Fibroblast of lung (primary cell): ENCODE data around the gene NLGN2. TPM values are rescaled to one million over a fixed set of nuclear protein-coding genes. Genes with fewer than 3 reads are reported as not detected.

Source experiments
- DNase-seq, 2 donors: peaks; one replicate each; pipeline versions ENCODE4 v3.0.0 to v3.0.0-alpha.2; 2010; ENCODE audit warnings: low read depth in 2 of 2
- H2AFZ ChIP-seq: 2 replicates; pipeline ENCODE4 v1.5.1; 2012; ENCODE audit warnings: low read length, control low read depth, inconsistent platforms
- H3K27ac ChIP-seq: 2 replicates; pipeline ENCODE4 v1.5.1; 2011; ENCODE audit warnings: low read length, control low read depth; ENCODE audit not compliant: insufficient read depth
- H3K27me3 ChIP-seq: 2 replicates; pipeline ENCODE4 v1.5.1; 2011; ENCODE audit warnings: mild to moderate bottlenecking, low read length; ENCODE audit not compliant: control insufficient read depth, insufficient read depth
- H3K36me3 ChIP-seq: 2 replicates; pipeline ENCODE4 v1.5.1; 2011; ENCODE audit warnings: low read length; ENCODE audit not compliant: control insufficient read depth, insufficient read depth
- H3K4me1 ChIP-seq: 2 replicates; pipeline ENCODE4 v1.5.1; 2011; ENCODE audit warnings: low read length; ENCODE audit not compliant: control insufficient read depth, insufficient read depth; ENCODE audit errors: extremely low read depth
- H3K4me2 ChIP-seq: 2 replicates; pipeline ENCODE4 v1.5.1; 2011; ENCODE audit warnings: low read length, control low read depth; ENCODE audit not compliant: insufficient read depth; ENCODE audit errors: extremely low read depth
- H3K4me3 ChIP-seq, 4 experiments: fragments of 200-600 bp in 1 of 4; sonication (generic) in 1 of 4; replicated peaks in 1 of 4; 2 replicates each; pipeline ENCODE4 v1.5.1; 2011 to 2016; ENCODE audit warnings: low read length in 4 of 4, low read depth in 3 of 4, mild to moderate bottlenecking in 3 of 4, control low read depth in 2 of 4, inconsistent platforms in 1 of 4, mixed read lengths in 1 of 4; ENCODE audit not compliant: insufficient read depth in 1 of 4; ENCODE audit errors: control extremely low read depth in 1 of 4
- H3K79me2 ChIP-seq: 2 replicates; pipeline ENCODE4 v1.5.1; 2012; ENCODE audit warnings: mild to moderate bottlenecking, low read length, inconsistent platforms; ENCODE audit not compliant: control insufficient read depth, insufficient read depth
- H3K9ac ChIP-seq: 2 replicates; pipeline ENCODE4 v1.5.1; 2011; ENCODE audit warnings: mild to moderate bottlenecking, low read length, control low read depth; ENCODE audit not compliant: insufficient read depth
- H3K9me3 ChIP-seq: 2 replicates; pipeline ENCODE4 v1.5.1; 2012; ENCODE audit warnings: low read depth, low read length; ENCODE audit not compliant: control insufficient read depth, insufficient read depth
- H4K20me1 ChIP-seq: 2 replicates; pipeline ENCODE4 v1.5.1; 2011; ENCODE audit warnings: low read length; ENCODE audit not compliant: control insufficient read depth, insufficient read depth; ENCODE audit errors: extremely low read depth
- EZH2 ChIP-seq: IDR thresholded peaks from 2 replicates; pipeline ENCODE4 v1.5.1; 2012; ENCODE audit warnings: low read length, control low read depth, mild to moderate bottlenecking; ENCODE audit errors: missing control alignments
- polyA plus RNA-seq, 2 donors: library from polyadenylated mRNA; depleted of rRNA in 1 of 2; stranded (reverse) in 1 of 2; unstranded in 1 of 2; fragments of >200 nt; gene quantifications; 2 replicates each; pipeline ENCODE4 v1.2.1, GENCODE V29; 2011 to 2012; ENCODE audit warnings: missing spikeins in 1 of 2
- total RNA-seq: library from RNA; depleted of rRNA; stranded (reverse); fragments of >200 nt; gene quantifications from 2 replicates; pipeline ENCODE4 v1.2.1, GENCODE V29; 2014
- TF ChIP-seq, protein P1 (sequence below), 2 donors: IDR thresholded peaks in 1 of 2; conservative IDR thresholded peaks in 1 of 2; 1 replicate in 1 of 2; 2 replicates in 1 of 2; pipeline ENCODE4 v1.5.1; 2011 to 2012; ENCODE audit warnings: low read length in 2 of 2, control low read depth in 1 of 2, inconsistent platforms in 1 of 2, low read depth in 1 of 2, mild to moderate bottlenecking in 1 of 2

Gene NLGN2
- total and polyA plus RNA-seq, 2 donors (not counting 1 experiment from before 2014, with no cell fraction given): 7.3 to 12.1 TPM

DNA sequence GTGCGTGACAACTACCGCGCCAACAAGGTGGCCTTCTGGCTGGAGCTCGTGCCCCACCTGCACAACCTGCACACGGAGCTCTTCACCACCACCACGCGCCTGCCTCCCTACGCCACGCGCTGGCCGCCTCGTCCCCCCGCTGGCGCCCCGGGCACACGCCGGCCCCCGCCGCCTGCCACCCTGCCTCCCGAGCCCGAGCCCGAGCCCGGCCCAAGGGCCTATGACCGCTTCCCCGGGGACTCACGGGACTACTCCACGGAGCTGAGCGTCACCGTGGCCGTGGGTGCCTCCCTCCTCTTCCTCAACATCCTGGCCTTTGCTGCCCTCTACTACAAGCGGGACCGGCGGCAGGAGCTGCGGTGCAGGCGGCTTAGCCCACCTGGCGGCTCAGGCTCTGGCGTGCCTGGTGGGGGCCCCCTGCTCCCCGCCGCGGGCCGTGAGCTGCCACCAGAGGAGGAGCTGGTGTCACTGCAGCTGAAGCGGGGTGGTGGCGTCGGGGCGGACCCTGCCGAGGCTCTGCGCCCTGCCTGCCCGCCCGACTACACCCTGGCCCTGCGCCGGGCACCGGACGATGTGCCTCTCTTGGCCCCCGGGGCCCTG is 9.5 kb downstream of the NLGN2 start:
- Histone ChIP-seq H2AFZ (no peak overlapping the region), H3K27ac (no peak overlapping the region), H3K9ac (no peak overlapping the region), H3K9me3 (no peaks in the 10 kb centered on the region), H3K36me3 (peaks cover 7% of the 10 kb centered on the region), H3K4me2 (no peak overlapping the region), H3K79me2 (no peaks in the 10 kb centered on the region), H3K27me3 (no peaks in the 10 kb centered on the region), H4K20me1 (no peaks in the 10 kb centered on the region), H3K4me3 (no peak overlapping the region), H3K4me1 (peaks cover 7% of the 10 kb centered on the region)
- DNase-seq: no peak
- TF ChIP-seq, protein P1, sequence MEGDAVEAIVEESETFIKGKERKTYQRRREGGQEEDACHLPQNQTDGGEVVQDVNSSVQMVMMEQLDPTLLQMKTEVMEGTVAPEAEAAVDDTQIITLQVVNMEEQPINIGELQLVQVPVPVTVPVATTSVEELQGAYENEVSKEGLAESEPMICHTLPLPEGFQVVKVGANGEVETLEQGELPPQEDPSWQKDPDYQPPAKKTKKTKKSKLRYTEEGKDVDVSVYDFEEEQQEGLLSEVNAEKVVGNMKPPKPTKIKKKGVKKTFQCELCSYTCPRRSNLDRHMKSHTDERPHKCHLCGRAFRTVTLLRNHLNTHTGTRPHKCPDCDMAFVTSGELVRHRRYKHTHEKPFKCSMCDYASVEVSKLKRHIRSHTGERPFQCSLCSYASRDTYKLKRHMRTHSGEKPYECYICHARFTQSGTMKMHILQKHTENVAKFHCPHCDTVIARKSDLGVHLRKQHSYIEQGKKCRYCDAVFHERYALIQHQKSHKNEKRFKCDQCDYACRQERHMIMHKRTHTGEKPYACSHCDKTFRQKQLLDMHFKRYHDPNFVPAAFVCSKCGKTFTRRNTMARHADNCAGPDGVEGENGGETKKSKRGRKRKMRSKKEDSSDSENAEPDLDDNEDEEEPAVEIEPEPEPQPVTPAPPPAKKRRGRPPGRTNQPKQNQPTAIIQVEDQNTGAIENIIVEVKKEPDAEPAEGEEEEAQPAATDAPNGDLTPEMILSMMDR (conservative IDR thresholded peaks at IDR 0.05 in 1 of 2, IDR thresholded peaks at IDR 0.05 in 1 of 2; ENCODE audit: low read depth in 1 of 2, low read length in 2 of 2): no peak
- no peak for TF ChIP-seq EZH2

DNA sequence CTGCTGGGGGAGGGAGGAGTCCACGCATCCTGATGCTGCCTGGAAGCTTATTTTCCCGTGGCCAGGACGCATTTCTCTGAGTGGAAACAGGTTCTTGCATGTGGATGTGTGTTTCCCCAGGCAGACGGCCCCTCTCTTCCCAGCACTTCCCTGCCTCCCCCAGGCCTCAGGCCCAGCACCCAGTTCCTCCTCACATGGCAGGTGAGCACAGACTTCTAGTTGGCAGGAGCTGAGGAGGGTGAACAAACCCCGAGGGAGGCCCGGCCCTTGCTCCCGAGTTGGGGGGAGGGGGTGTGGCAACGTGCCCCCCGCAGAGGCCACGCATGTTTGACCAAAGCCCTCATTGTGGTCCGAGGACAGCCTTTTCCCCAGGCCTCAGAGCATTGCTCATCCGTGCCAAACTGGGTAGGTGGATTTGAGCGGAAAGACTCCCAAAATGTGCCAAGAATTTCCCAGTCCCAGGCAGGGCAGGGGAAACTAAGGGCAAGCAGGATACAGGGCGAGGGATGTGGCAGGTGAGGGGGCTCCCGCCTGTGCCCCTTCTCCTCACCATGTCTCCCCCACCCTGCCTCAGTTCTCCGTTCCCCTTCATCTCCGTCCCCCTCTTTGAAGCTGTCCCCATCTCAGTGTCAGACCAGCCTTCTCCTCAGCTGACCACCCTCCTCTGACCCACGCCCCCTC is 11.0 kb downstream of the NLGN2 start:
- no peak overlapping the region for H3K27ac ChIP-seq
- no peak overlapping the region for H2AFZ ChIP-seq
- DNase-seq: no peak
- H3K27me3 ChIP-seq: no peaks in the 10 kb centered on the region
- no peak overlapping the region for H3K9ac ChIP-seq
- H4K20me1 ChIP-seq: no peaks in the 10 kb centered on the region
- H3K79me2 ChIP-seq: no peaks in the 10 kb centered on the region
- no peak overlapping the region for H3K4me2 ChIP-seq
- TF ChIP-seq, protein P1 (conservative IDR thresholded peaks at IDR 0.05 in 1 of 2, IDR thresholded peaks at IDR 0.05 in 1 of 2; ENCODE audit: low read depth in 1 of 2, low read length in 2 of 2): no peak
- TF ChIP-seq EZH2: no peak
- no peak overlapping the region for H3K4me3 ChIP-seq
- no peaks in the 10 kb centered on the region for H3K9me3 ChIP-seq
- peaks cover 7% of the 10 kb centered on the region for H3K36me3 ChIP-seq
- H3K4me1 ChIP-seq: no peaks in the 10 kb centered on the region

DNA sequence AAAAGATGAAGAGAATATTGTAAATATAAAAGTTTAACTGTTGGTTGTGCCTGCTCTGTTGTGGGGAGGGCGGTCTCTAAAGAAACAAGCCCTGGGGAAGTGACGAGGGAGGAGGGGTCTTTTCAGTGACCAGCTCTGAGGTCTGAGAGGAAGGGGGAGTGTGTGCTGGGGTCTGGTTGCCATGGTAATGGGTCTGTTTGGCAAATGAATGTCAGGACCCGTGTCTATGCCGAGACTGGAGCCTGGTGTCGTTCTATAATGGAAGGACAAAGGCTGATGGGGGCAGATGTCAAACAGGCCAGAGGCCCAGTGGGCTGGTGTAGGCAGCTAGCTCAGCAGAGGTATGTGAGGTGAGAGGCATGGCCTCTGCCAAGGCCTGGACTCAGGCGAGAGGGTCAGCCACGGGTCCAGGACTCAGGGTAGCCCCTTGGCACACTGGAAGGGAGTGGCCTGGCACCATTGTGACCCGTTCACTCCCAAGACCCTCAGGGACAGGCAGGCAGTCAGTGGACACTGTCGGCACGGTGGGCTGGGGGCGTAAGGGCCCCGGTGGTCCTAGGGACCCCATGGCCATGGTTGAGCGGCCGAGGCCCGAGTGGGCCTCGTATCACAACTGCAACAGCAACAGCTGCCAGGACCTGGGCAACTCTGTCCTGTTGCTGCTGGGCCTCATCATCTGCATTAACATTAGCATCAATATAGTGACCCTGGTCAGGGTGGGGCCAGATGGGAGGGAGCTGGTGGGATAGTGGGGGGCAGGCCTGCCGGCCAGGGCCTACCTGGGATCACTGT is 12.4 kb downstream of the NLGN2 start, which contains the start of gene SPEM1:
TSS of gene SPEM1 (plus strand) at position 506 of the 792 bp plus-strand sequence. CDS start at position 567, 61 bp downstream.
- DNase-seq: no peak
- Histone ChIP-seq H3K9me3 (no peaks in the 10 kb centered on the region), H3K36me3 (peaks cover 3% of the 10 kb centered on the region), H4K20me1 (no peaks in the 10 kb centered on the region), H3K27ac (no peak within 1 kb of the TSS), H3K4me1 (no peaks in the 10 kb centered on the region), H3K4me3 (no peak within 1 kb of the TSS), H3K9ac (no peak within 1 kb of the TSS), H3K4me2 (no peak within 1 kb of the TSS), H3K79me2 (no peaks in the 10 kb centered on the region), H2AFZ (no peak within 1 kb of the TSS), H3K27me3 (no peaks in the 10 kb centered on the region)
- TF ChIP-seq EZH2: no peak
- TF ChIP-seq, protein P1 (conservative IDR thresholded peaks at IDR 0.05 in 1 of 2, IDR thresholded peaks at IDR 0.05 in 1 of 2; ENCODE audit: low read depth in 1 of 2, low read length in 2 of 2): no peak
